ENCODE results near the gene ALKBH7.

DNA sequence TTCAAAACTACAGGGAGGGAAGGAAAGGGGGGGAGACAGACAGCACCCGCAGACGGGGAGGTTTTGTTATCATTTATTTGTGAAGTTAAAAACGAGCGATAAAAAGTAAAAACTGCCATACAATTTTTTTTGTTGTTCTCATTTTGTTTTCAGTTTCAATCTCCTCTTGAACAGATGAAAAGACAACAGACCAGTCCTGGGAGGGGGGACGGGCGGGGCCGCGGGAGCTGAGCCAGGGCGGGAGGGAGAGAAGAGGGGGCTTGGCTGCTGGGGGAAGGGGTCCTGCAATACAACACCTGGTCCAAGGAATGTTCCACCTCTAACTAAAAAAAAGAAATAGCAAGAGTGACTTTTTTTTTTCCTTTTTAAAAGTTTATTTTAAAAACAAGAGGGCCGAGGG lies 40.7 kb downstream of the ALKBH7 start:
- TF ChIP-seq YY1 (IDR thresholded peaks at IDR 0.05; ENCODE audit: insufficient read depth, insufficient read length): no peak
- no peak for TF ChIP-seq SUZ12 (IDR thresholded peaks at IDR 0.05; ENCODE audit: extremely low read depth, insufficient read depth, insufficient read length)
- no peak for TF ChIP-seq ZNF274 (IDR thresholded peaks at IDR 0.05; ENCODE audit: low read depth, low read length)
